PC-3 (cell line): ENCODE results near the gene SARDH. TPM values are rescaled to one million over a fixed set of nuclear protein-coding genes. Genes with fewer than 3 reads are reported as not detected.

ENCODE experiments used
- ATAC-seq: fragments of 200-7000 bp; cut with Tn5 transposase; 2 replicates; pipeline ENCODE4 v1.9.1; 2020; ENCODE audit warnings: mild to moderate bottlenecking, moderate library complexity
- BruUV-seq: library from RNA; stranded (reverse); fragments of 400-500 nt; replicated peaks from 2 replicates; lab custom pipeline; 2021; lab: Mats Ljungman, UMichigan
- CTCF ChIA-PET: fragments of 300-600 bp; sonication (Branson Sonifier 250); formaldehyde crosslinking; loops from one replicate; lab custom pipeline; 2022; ENCODE audit warnings: antibody characterized with exemption; lab: Charles Lee
- POLR2A ChIA-PET: fragments of 300-600 bp; sonication (Branson Sonifier 250); formaldehyde crosslinking; loops from one replicate; lab custom pipeline; 2022; ENCODE audit warnings: antibody characterized with exemption; ENCODE audit not compliant: unreplicated experiment; lab: Charles Lee
- DNase-seq: peaks from one replicate; pipeline ENCODE4 v3.0.0-alpha.2; 2015
- H2AFZ ChIP-seq: fragments of 300-600 bp; sonication (generic); 2 replicates; pipeline ENCODE4 v1.6.0; 2016; ENCODE audit warnings: antibody characterized with exemption, low read length
- H3F3A ChIP-seq: fragments of 300-600 bp; sonication (generic); one replicate; pipeline ENCODE4 v1.6.0; 2017; ENCODE audit warnings: antibody characterized with exemption, low read length, control low read depth, mild to moderate bottlenecking; ENCODE audit not compliant: unreplicated experiment
- H3K27ac ChIP-seq: fragments of 300-600 bp; sonication (generic); 2 replicates; pipeline ENCODE4 v1.5.1; 2016; ENCODE audit warnings: mild to moderate bottlenecking, low read length
- H3K27me3 ChIP-seq: fragments of 300-600 bp; sonication (generic); 2 replicates; pipeline ENCODE4 v1.6.1; 2016; ENCODE audit warnings: low read length, mixed read lengths
- H3K36me3 ChIP-seq: fragments of 300-600 bp; sonication (generic); 2 replicates; pipeline ENCODE4 v1.6.1; 2016; ENCODE audit warnings: low read depth, mixed run types, low read length, mixed read lengths
- H3K4me1 ChIP-seq: fragments of 300-600 bp; sonication (generic); 2 replicates; pipeline ENCODE4 v1.5.1; 2016; ENCODE audit warnings: low read length; ENCODE audit not compliant: insufficient read depth
- H3K4me2 ChIP-seq: fragments of 300-600 bp; sonication (generic); 2 replicates; pipeline ENCODE4 v1.6.0; 2016; ENCODE audit warnings: low read length
- H3K4me3 ChIP-seq: fragments of 300-600 bp; sonication (generic); 2 replicates; pipeline ENCODE4 v1.5.1; 2016; ENCODE audit warnings: mild to moderate bottlenecking, low read length, mixed read lengths
- H3K79me2 ChIP-seq: fragments of 300-600 bp; sonication (generic); 2 replicates; pipeline ENCODE4 v1.6.1; 2017; ENCODE audit warnings: low read length, mixed read lengths
- H3K9ac ChIP-seq: fragments of 300-600 bp; sonication (generic); 2 replicates; pipeline ENCODE4 v1.6.0; 2016; ENCODE audit warnings: mild to moderate bottlenecking, low read length
- H3K9me2 ChIP-seq: fragments of 300-600 bp; sonication (generic); replicated peaks from 2 replicates; pipeline ENCODE4 v1.6.1; 2016; ENCODE audit warnings: mixed run types, low read length, mixed read lengths
- H3K9me3 ChIP-seq: fragments of 300-600 bp; sonication (generic); 2 replicates; pipeline ENCODE4 v1.6.1; 2016; ENCODE audit warnings: low read length, mixed read lengths
- H4K20me1 ChIP-seq: fragments of 300-600 bp; sonication (generic); 2 replicates; pipeline ENCODE4 v1.6.1; 2016; ENCODE audit warnings: low read length, mixed read lengths
- CTCF ChIP-seq: fragments of 300-600 bp; sonication (generic); conservative IDR thresholded peaks from 2 replicates; pipeline ENCODE4 v1.5.1; 2017; ENCODE audit warnings: antibody characterized with exemption, low read depth, mild to moderate bottlenecking, low read length
- EZH2 ChIP-seq: fragments of 300-600 bp; sonication (generic); IDR thresholded peaks from one replicate; pipeline ENCODE4 v1.6.1; 2017; ENCODE audit warnings: antibody characterized with exemption, mild to moderate bottlenecking, low read length; ENCODE audit not compliant: unreplicated experiment
- EZH2phosphoT487 ChIP-seq: fragments of 300-600 bp; sonication (generic); IDR thresholded peaks from 2 replicates; pipeline ENCODE4 v1.6.1; 2018; ENCODE audit warnings: mild to moderate bottlenecking, antibody characterized with exemption, low read length, borderline replicate concordance
- intact Hi-C: fragments of 100-400 bp; cut with micrococcal nuclease; formaldehyde crosslinking; loops from 2 replicates; pipeline ENCODE4 v1.9.0; 2023
- total RNA-seq: library from RNA; depleted of rRNA; stranded (reverse); fragments of >200 nt; gene quantifications from 2 replicates; pipeline ENCODE4 v1.2.3, GENCODE V29; 2014

The SARDH gene
- total RNA-seq, 1 experiment from 2014 or later, result 3.4 TPM

DNA sequence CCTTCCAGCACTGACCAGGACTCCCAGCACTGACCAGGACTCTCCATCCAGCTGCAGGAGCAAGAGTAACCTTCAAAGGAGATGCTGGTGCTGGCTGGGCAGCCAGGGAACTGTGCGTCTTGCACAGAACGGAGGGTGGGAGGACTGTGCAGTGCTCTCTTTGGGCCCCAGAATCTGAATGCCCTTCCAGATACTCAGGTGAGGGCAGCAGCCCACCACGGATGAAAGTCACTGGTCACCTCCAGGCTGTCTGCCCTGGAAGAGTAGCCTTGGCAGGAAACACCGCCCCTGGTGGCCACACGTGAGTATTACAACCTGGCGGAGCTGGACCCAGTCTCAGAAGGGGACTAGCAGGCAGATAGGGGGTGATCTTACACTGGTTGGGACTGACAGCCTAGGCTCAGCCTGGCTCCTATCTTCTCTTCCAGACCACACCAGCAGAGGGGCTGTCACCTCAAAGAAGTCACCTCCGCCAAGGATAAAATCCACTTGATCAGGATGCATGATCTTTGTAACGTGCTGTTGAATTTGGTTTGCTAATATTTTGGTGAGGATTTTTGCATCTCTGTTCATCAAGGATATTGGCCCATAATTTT is 4.8 kb upstream of the SARDH start:
- H3F3A ChIP-seq, result no peaks in the 10 kb centered on the region
- no peaks in the 10 kb centered on the region for H3K9me3 ChIP-seq
- DNase-seq, result peak; percentile 79
- no peak overlapping the region for H3K4me3 ChIP-seq
- ChIA-PET POLR2A (interaction anchor here (0.5 kb wide), 1 partner anchor 816 kb away, joined by 6 read pairs; no protein-coding TSS in a partner anchor), CTCF (interaction anchor here (0.5 to 1.0 kb wide), 2 partner anchors 16 to 232 kb away, joined by 3 to 8 read pairs; no protein-coding TSS in a partner anchor)
- no peak overlapping the region for H2AFZ ChIP-seq
- H3K27me3 ChIP-seq, result no peaks in the 10 kb centered on the region
- TF ChIP-seq CTCF (peak; percentile 90), EZH2phosphoT487 (no peak), EZH2 (no peak)
- BruUV-seq, result no TSS peak
- H3K79me2 ChIP-seq, result no peaks in the 10 kb centered on the region
- intact Hi-C loops, result no loop called here
- H3K27ac ChIP-seq, result no peak overlapping the region
- ATAC-seq, result peak; percentile 80
- H3K9me2 ChIP-seq, result no peaks in the 10 kb centered on the region
- H3K4me2 ChIP-seq, result no peak overlapping the region
- no peak overlapping the region for H3K9ac ChIP-seq
- no peaks in the 10 kb centered on the region for H3K36me3 ChIP-seq
- H4K20me1 ChIP-seq, result no peaks in the 10 kb centered on the region
- no peaks in the 10 kb centered on the region for H3K4me1 ChIP-seq

GRCh38 chr9:133742251-133742650 is 4.1 kb upstream of the SARDH start:
- ChIA-PET POLR2A (interaction anchor here (0.5 kb wide), 1 partner anchor 815 kb away, joined by 6 read pairs; no protein-coding TSS in a partner anchor), CTCF (no interaction called here)
- Histone ChIP-seq H4K20me1 (no peaks in the 10 kb centered on the region), H3K4me3 (no peak overlapping the region), H3K9ac (no peak overlapping the region), H3K9me2 (no peaks in the 10 kb centered on the region), H2AFZ (no peak overlapping the region), H3K27ac (no peak overlapping the region), H3K36me3 (no peaks in the 10 kb centered on the region), H3K4me1 (peaks cover 5% of the 10 kb centered on the region; the same call in 1 of the 2 replicates), H3K9me3 (no peaks in the 10 kb centered on the region), H3K27me3 (no peaks in the 10 kb centered on the region), H3K79me2 (no peaks in the 10 kb centered on the region), H3F3A (no peaks in the 10 kb centered on the region), H3K4me2 (no peak overlapping the region)
- DNase-seq (no peak), ATAC-seq (no peak)
- intact Hi-C loops, result no loop called here
- no TSS peak for BruUV-seq
- TF ChIP-seq EZH2phosphoT487 (no peak), EZH2 (no peak), CTCF (no peak)

DNA sequence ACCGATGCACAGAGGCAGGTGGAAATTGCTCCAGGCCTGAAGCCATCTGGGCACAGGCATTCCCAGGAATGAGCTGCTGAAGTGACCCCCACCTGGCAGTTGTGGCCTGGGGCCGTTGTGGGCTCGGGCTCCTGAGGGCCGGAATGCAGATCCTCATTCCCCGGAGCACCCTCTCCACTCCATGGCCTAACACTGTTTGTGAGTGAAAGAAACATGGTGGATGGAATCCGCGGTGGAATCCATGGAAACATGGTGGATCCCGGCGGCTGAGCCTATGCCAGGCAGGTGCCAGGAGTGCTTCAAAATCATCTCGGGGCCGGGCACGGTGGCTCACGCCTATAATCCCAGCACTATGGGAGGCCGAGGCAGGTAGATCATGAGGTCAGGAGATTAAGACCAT is 3.6 kb upstream of the SARDH start:
- Histone ChIP-seq H4K20me1 (no peaks in the 10 kb centered on the region), H3K4me2 (no peak overlapping the region), H3K27ac (no peak overlapping the region), H2AFZ (no peak overlapping the region), H3K79me2 (no peaks in the 10 kb centered on the region), H3K9me3 (no peaks in the 10 kb centered on the region), H3K27me3 (no peaks in the 10 kb centered on the region), H3F3A (no peaks in the 10 kb centered on the region), H3K4me1 (peaks cover 5% of the 10 kb centered on the region; the same call in 1 of the 2 replicates), H3K4me3 (no peak overlapping the region), H3K9me2 (no peaks in the 10 kb centered on the region), H3K9ac (no peak overlapping the region), H3K36me3 (no peaks in the 10 kb centered on the region)
- DNase-seq (no peak), ATAC-seq (no peak)
- TF ChIP-seq EZH2 (no peak), EZH2phosphoT487 (no peak)
- ChIA-PET POLR2A (no interaction called here), CTCF (no interaction called here)
- intact Hi-C loops, result no loop called here
- no TSS peak for BruUV-seq
